Ecto neural progenitor cell (in vitro differentiated cells): ENCODE results near the gene SEMA5A.

Experiments
- DNase-seq: peaks from one replicate; pipeline ENCODE4 v3.0.0-alpha.2; 2018; ENCODE audit warnings: low spot score

Gene SEMA5A

DNA sequence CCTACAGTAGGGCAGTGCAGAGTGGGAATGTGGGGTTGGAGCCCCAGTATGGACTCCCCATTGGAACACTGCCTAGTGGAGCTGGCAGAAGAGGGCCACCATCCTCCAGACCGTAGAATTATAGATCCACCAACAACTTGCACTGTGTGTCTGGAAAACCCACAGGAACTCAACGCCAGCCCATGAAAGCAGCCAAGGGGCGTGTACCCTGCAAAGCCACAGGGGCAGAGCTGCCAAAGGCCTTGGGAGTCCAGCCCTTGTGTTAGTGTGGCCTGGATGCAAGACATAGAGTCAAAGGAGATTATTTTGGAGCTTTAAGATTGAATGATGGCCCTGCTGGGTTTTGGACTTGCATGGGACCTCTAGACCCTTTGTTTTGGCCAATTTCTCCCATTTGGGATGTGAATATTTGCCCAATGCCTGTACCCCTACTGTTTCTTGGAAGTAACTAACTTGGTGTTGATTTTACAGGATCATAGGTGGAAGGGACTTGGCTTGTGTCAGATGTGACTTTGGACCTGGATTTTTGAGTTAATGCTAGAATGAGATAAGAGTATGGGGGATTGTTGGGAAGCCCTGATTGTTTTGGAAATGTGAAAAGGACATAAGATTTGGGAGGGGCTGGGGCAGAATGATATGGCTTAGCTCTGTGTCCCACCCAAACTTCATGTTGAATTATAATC is 266.8 kb downstream of the SEMA5A start:
- no peak for DNase-seq

DNA sequence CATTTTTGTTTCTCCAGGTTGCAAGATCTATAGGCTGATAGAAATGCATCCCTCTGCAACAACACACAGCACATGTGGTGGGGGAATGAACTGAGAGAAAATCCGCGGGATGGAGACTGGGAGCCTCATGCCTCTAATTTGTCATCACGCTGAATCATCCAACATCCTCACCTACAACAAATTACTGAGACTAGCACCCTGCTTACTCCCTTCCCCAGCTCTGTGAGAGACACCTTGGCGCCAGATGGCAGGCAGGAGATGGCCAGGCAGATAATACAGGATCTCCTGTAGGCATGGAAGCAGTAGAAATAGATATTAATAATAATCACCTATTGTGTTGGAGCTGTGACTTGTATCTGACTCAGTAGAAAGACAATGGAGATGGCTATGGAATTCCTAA is 276.9 kb downstream of the SEMA5A start:
- DNase-seq, result no peak

GRCh38 chr5:9268226-9268625 is 277.6 kb downstream of the SEMA5A start:
- no peak for DNase-seq

DNA sequence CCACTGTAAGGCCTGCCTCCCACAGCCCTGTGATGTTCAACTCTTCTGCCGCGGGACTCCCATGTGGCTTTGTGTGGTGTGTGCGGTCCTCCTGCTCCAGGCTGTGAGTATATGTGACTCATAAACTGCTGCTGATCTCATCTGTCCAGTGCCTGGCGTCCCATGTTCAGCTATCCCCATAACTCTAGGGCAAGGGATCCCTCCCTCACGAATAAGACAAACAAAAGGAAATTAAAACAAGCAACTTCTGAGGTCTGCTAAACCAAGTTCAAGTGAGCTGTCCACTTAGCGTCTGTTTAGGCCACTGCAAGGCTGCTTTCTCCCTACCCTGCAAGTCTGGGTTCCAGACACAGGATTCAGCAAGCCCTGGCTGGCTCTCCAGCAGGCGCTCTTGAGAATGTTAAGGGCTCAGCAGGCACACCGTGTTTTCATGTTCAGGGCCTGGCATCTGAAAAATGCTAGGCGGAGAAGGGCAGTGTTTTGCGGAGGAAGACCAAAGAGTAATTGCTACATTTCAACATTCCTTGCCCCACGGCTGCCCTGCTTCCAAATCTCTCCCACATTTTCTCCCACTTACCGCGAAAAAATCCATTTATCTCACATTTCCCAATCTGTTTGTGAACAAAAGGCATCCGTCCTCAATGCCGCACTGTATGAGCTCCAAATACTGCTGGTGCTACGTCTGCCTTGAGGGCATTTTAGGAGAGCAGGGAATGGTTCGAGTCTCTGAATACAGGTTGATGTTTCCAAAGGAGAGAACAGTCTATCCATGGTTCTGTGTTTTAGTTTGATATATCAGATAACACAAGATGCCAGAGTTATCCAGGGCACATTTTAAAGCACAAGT is 280.2 kb downstream of the SEMA5A start:
- no peak for DNase-seq

- DNase-seq, result no peak
These were observed 281.6 kb downstream of the SEMA5A start for GRCh38 chr5:9264301-9264700.

- DNase-seq, result no peak
These were observed 282.2 kb downstream of the SEMA5A start for GRCh38 chr5:9263656-9264055.

GRCh38 chr5:9251379-9251980 is 294.4 kb downstream of the SEMA5A start:
- no peak for DNase-seq

DNA sequence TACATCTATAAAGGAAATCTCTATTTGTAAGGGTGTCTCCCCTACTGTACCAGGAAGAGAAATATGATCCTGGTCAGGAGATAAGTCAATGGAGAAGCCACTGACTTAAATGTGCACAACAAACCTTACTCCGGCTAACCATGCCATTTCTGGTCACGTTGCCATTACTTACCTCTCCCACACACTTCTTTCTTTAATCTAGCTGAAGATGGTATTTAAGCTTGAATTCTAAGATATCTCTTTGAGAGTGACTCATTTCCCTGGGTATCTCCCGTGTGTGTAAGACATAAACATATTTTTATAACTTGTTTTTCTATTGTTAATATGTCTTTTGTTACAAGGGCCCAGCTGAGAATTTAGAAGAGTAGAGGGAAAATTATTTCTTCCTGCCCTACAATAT is 296.6 kb downstream of the SEMA5A start:
- no peak for DNase-seq

- DNase-seq, result no peak
These were observed 300.8 kb downstream of the SEMA5A start for GRCh38 chr5:9245071-9245470.

GRCh38 chr5:9244417-9244816 is 301.5 kb downstream of the SEMA5A start:
- no peak for DNase-seq

GRCh38 chr5:9241479-9242305 is 304.2 kb downstream of the SEMA5A start:
- no peak for DNase-seq

- no peak for DNase-seq
These were observed 305.4 kb downstream of the SEMA5A start for GRCh38 chr5:9240431-9240830.

- no peak for DNase-seq
These were observed 306.2 kb downstream of the SEMA5A start for GRCh38 chr5:9239626-9240025.

GRCh38 chr5:9239071-9239470 is 306.8 kb downstream of the SEMA5A start:
- DNase-seq, result no peak

GRCh38 chr5:9233712-9234111 is 312.2 kb downstream of the SEMA5A start:
- no peak for DNase-seq

- no peak for DNase-seq
These were observed 312.8 kb downstream of the SEMA5A start for GRCh38 chr5:9233035-9233434.

- no peak for DNase-seq
These were observed 314.0 kb downstream of the SEMA5A start for GRCh38 chr5:9231842-9232241.

GRCh38 chr5:9230355-9230754 is 315.5 kb downstream of the SEMA5A start:
- DNase-seq, result no peak

GRCh38 chr5:9226016-9226536 is 319.8 kb downstream of the SEMA5A start:
- DNase-seq, result no peak

GRCh38 chr5:9222054-9222976 is 323.6 kb downstream of the SEMA5A start:
- no peak for DNase-seq

GRCh38 chr5:9218358-9218757 is 327.5 kb downstream of the SEMA5A start:
- DNase-seq, result no peak
